Memory B cell (primary cell): ENCODE measurements around the gene AIRE.
A peak's percentile ranks its signal among the peaks of the same experiment; 100 is the strongest.
"Not testable (repeated sequence)": the region's sequence is repeated elsewhere in the genome, so short reads cannot be mapped to it uniquely, and the experiment has no call there.

Experiments used
- ATAC-seq: fragments of 150-1000 bp; cut with Tn5 transposase; 2 replicates; pipeline ENCODE4 v1.10.0; 2021; ENCODE audit warnings: low read depth, mild to moderate bottlenecking, moderate library complexity
- DNase-seq, 2 donors: peaks; one replicate each; pipeline ENCODE4 v3.0.0; 2022; ENCODE audit warnings: low spot score in 2 of 2
- H3K27ac Mint-ChIP-seq: one replicate; pipeline ENCODE4 v1.8.0; 2022; ENCODE audit warnings: mild to moderate bottlenecking, moderate library complexity, mixed read lengths
- H3K27me3 Mint-ChIP-seq: one replicate; pipeline ENCODE4 v1.8.0; 2022; ENCODE audit warnings: mixed read lengths
- H3K36me3 Mint-ChIP-seq: one replicate; pipeline ENCODE4 v1.8.0; 2022; ENCODE audit warnings: mild to moderate bottlenecking, mixed read lengths
- H3K4me1 Mint-ChIP-seq: one replicate; pipeline ENCODE4 v1.8.0; 2022; ENCODE audit warnings: mixed read lengths
- H3K4me3 Mint-ChIP-seq: one replicate; pipeline ENCODE4 v1.8.0; 2022; ENCODE audit warnings: mild to moderate bottlenecking, moderate library complexity, mixed read lengths
- H3K9me3 Mint-ChIP-seq: one replicate; pipeline ENCODE4 v1.8.0; 2022; ENCODE audit warnings: mixed read lengths

The AIRE gene

GRCh38 chr21:44285138-44285992, at the start of gene AIRE:
TSS of gene AIRE (plus strand) at chr21:44285876. CDS start at chr21:44286007, 131 bp downstream.
- ATAC-seq, result no peak
- Mint-ChIP-seq H3K4me1 (peaks cover 15% of the 10 kb centered on the region), H3K27ac (no peak within 1 kb of the TSS), H3K27me3 (peaks cover 7% of the 10 kb centered on the region), H3K4me3 (no peak within 1 kb of the TSS), H3K9me3 (no peaks in the 10 kb centered on the region), H3K36me3 (no peaks in the 10 kb centered on the region)
- no peak for DNase-seq

GRCh38 chr21:44240353-44240752, 45.3 kb upstream of the AIRE start:
- DNase-seq, H3K4me3 Mint-ChIP-seq, H3K9me3 Mint-ChIP-seq, H3K27ac Mint-ChIP-seq, H3K27me3 Mint-ChIP-seq, ATAC-seq, H3K4me1 Mint-ChIP-seq, H3K36me3 Mint-ChIP-seq: not testable (repeated sequence)

GRCh38 chr21:44240842-44241241, 44.8 kb upstream of the AIRE start, which contains the start of gene ICOSLG:
TSS of gene ICOSLG (minus strand) at chr21:44240943. CDS start at chr21:44240817, 126 bp downstream.
- H3K27ac Mint-ChIP-seq, H3K36me3 Mint-ChIP-seq, H3K4me1 Mint-ChIP-seq, H3K4me3 Mint-ChIP-seq, H3K9me3 Mint-ChIP-seq, DNase-seq, H3K27me3 Mint-ChIP-seq: not testable (repeated sequence)
- ATAC-seq, result peak; percentile 36

- H3K9me3 Mint-ChIP-seq, H3K27ac Mint-ChIP-seq, DNase-seq, H3K27me3 Mint-ChIP-seq, H3K4me3 Mint-ChIP-seq, H3K4me1 Mint-ChIP-seq, H3K36me3 Mint-ChIP-seq: not testable (repeated sequence)
- peak; percentile 39 for ATAC-seq
Measured at GRCh38 chr21:44241281-44241680, 44.4 kb upstream of the AIRE start.

- not testable (repeated sequence) for H3K36me3 Mint-ChIP-seq, H3K4me1 Mint-ChIP-seq, H3K4me3 Mint-ChIP-seq, DNase-seq, H3K27ac Mint-ChIP-seq, H3K27me3 Mint-ChIP-seq, H3K9me3 Mint-ChIP-seq
- ATAC-seq, result peak; percentile 59
Measured at GRCh38 chr21:44243980-44244379, 41.7 kb upstream of the AIRE start.

- H3K27ac Mint-ChIP-seq, H3K36me3 Mint-ChIP-seq, H3K27me3 Mint-ChIP-seq, DNase-seq, H3K4me3 Mint-ChIP-seq, H3K9me3 Mint-ChIP-seq, H3K4me1 Mint-ChIP-seq, ATAC-seq: not testable (repeated sequence)
Measured at GRCh38 chr21:44247904-44248303, 37.8 kb upstream of the AIRE start.

GRCh38 chr21:44249204-44250037, 36.3 kb upstream of the AIRE start:
- not testable (repeated sequence) for H3K27me3 Mint-ChIP-seq, H3K9me3 Mint-ChIP-seq, ATAC-seq, H3K4me3 Mint-ChIP-seq, H3K27ac Mint-ChIP-seq, DNase-seq, H3K4me1 Mint-ChIP-seq, H3K36me3 Mint-ChIP-seq

- H3K27ac Mint-ChIP-seq, result no peak overlapping the region
- no peak for ATAC-seq
- H3K4me1 Mint-ChIP-seq, result no peaks in the 10 kb centered on the region
- DNase-seq, result no peak
- H3K36me3 Mint-ChIP-seq, result no peaks in the 10 kb centered on the region
- no peaks in the 10 kb centered on the region for H3K27me3 Mint-ChIP-seq
- no peaks in the 10 kb centered on the region for H3K9me3 Mint-ChIP-seq
- no peak overlapping the region for H3K4me3 Mint-ChIP-seq
Measured at GRCh38 chr21:44253832-44254710, 31.6 kb upstream of the AIRE start.

GRCh38 chr21:44255511-44255981, 30.1 kb upstream of the AIRE start:
- peaks cover 2% of the 10 kb centered on the region for H3K4me1 Mint-ChIP-seq

GRCh38 chr21:44258056-44258725, 27.5 kb upstream of the AIRE start:
- no peaks in the 10 kb centered on the region for H3K36me3 Mint-ChIP-seq
- H3K9me3 Mint-ChIP-seq, result no peaks in the 10 kb centered on the region
- H3K27ac Mint-ChIP-seq, result no peak overlapping the region
- peaks cover 2% of the 10 kb centered on the region for H3K4me1 Mint-ChIP-seq
- H3K27me3 Mint-ChIP-seq, result no peaks in the 10 kb centered on the region
- no peak for DNase-seq
- ATAC-seq, result no peak
- no peak overlapping the region for H3K4me3 Mint-ChIP-seq

More at GRCh38 chr21:44255511-44255981, 30.1 kb upstream of the AIRE start:
- DNase-seq, result no peak
- no peak overlapping the region for H3K4me3 Mint-ChIP-seq
- no peak for ATAC-seq
- no peaks in the 10 kb centered on the region for H3K36me3 Mint-ChIP-seq
- no peak overlapping the region for H3K27ac Mint-ChIP-seq
- H3K27me3 Mint-ChIP-seq, result no peaks in the 10 kb centered on the region
- H3K9me3 Mint-ChIP-seq, result no peaks in the 10 kb centered on the region

GRCh38 chr21:44259082-44259705, 26.5 kb upstream of the AIRE start:
- Mint-ChIP-seq H3K4me3 (no peak overlapping the region), H3K27me3 (no peaks in the 10 kb centered on the region), H3K27ac (no peak overlapping the region), H3K4me1 (peaks cover 2% of the 10 kb centered on the region), H3K36me3 (no peaks in the 10 kb centered on the region), H3K9me3 (no peaks in the 10 kb centered on the region)
- DNase-seq (no peak), ATAC-seq (no peak)

- Mint-ChIP-seq H3K4me3 (no peak overlapping the region), H3K27me3 (no peaks in the 10 kb centered on the region), H3K9me3 (no peaks in the 10 kb centered on the region), H3K4me1 (peaks cover 2% of the 10 kb centered on the region), H3K27ac (no peak overlapping the region), H3K36me3 (no peaks in the 10 kb centered on the region)
- DNase-seq, result no peak
- no peak for ATAC-seq
Measured at GRCh38 chr21:44260066-44260465, 25.6 kb upstream of the AIRE start.
